ENCODE results near the gene KRT78. TPM values are rescaled to one million over a fixed set of nuclear protein-coding genes. Genes with fewer than 3 reads are reported as not detected.

The KRT78 gene
- total RNA-seq, 2 donors from 2014 or later, result not detected

DNA sequence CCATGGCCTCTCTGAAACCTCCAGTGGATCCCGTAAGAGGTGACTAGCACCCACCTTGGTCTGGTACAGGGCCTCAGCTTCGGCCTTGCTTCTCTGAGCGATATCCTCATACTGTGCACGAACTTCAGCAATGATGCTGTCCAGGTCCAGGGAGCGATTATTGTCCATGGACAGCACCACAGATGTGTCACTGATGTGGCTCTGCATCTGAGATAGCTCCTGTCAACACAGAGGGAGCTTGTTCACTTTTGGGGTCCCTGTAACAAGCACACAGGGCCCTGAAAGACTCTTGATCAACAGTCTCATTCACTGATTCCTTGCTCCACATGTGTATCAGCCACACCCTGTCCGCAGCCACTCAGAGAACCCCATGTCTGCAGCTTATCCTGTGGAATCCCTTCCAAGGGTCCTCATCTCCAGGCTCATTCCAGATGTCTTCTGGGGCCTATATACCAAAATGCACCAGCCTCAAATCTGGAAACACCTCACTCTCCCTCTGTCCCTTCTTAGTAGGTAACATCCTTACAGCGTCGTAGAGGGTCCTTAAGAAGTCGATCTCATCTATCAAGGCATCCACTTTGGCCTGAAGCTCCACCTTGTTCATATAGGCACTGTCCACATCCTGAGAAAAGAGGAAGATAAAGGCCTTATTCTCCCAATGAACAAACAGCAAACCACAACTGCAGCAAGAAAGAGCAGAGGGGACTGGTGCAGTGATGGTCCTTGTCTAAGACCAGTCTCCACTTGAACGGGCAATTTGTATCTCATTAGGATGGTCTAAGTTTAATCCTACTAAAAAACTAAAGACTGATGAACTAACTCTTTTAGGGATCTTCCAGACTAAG lies 56.4 kb downstream of the KRT78 start:
- Histone ChIP-seq H3K4me3 (no peak overlapping the region), H3K9me3 (no peaks in the 10 kb centered on the region), H3K36me3 (no peaks in the 10 kb centered on the region), H3K4me1 (no peaks in the 10 kb centered on the region), H3K27me3 (no peaks in the 10 kb centered on the region), H3K9ac (ENCODE audit: low read depth in 2 of 2, low read length in 2 of 2) (no peak overlapping the region), H3K27ac (no peak overlapping the region)
- intact Hi-C loops (cut with DNase I), result no loop called here
- TF ChIP-seq CTCF (IDR thresholded peaks at IDR 0.05), result no peak
- no peak for DNase-seq

GRCh38 chr12:52791271-52792184 lies 57.3 kb downstream of the KRT78 start:
- no peaks in the 10 kb centered on the region for H3K4me1 ChIP-seq
- no peak overlapping the region for H3K27ac ChIP-seq
- no peaks in the 10 kb centered on the region for H3K36me3 ChIP-seq
- DNase-seq, result no peak
- no peak overlapping the region for H3K9ac ChIP-seq (ENCODE audit: low read depth in 2 of 2, low read length in 2 of 2)
- TF ChIP-seq CTCF (IDR thresholded peaks at IDR 0.05), result no peak
- no peak overlapping the region for H3K4me3 ChIP-seq
- H3K9me3 ChIP-seq, result no peaks in the 10 kb centered on the region
- intact Hi-C loops (cut with DNase I), result no loop called here
- H3K27me3 ChIP-seq, result no peaks in the 10 kb centered on the region

GRCh38 chr12:52790427-52791270 lies 58.1 kb downstream of the KRT78 start:
- no peak for TF ChIP-seq CTCF (IDR thresholded peaks at IDR 0.05)
- H3K4me1 ChIP-seq, result no peaks in the 10 kb centered on the region
- no peak for DNase-seq
- no peaks in the 10 kb centered on the region for H3K36me3 ChIP-seq
- no peaks in the 10 kb centered on the region for H3K9me3 ChIP-seq
- H3K27me3 ChIP-seq, result no peaks in the 10 kb centered on the region
- H3K9ac ChIP-seq (ENCODE audit: low read depth in 2 of 2, low read length in 2 of 2), result no peak overlapping the region
- H3K27ac ChIP-seq, result no peak overlapping the region
- intact Hi-C loops (cut with DNase I), result no loop called here
- H3K4me3 ChIP-seq, result no peak overlapping the region

- Histone ChIP-seq H3K4me3 (no peak overlapping the region), H3K27ac (no peak overlapping the region), H3K9ac (ENCODE audit: low read depth in 2 of 2, low read length in 2 of 2) (no peak overlapping the region), H3K4me1 (no peaks in the 10 kb centered on the region), H3K36me3 (no peaks in the 10 kb centered on the region), H3K9me3 (no peaks in the 10 kb centered on the region), H3K27me3 (no peaks in the 10 kb centered on the region)
- intact Hi-C loops (cut with DNase I), result no loop called here
- peak; percentile 49 for DNase-seq
- TF ChIP-seq CTCF (IDR thresholded peaks at IDR 0.05), result no peak
Measured at GRCh38 chr12:52789637-52790426, 59.0 kb downstream of the KRT78 start.

Measured in colonic mucosa (tissue), 4 donors.